Naive thymus-derived CD4-positive, alpha-beta T cell (primary cell): ENCODE measurements around the gene SNX24. TPM values are rescaled to one million over a fixed set of nuclear protein-coding genes. Genes with fewer than 3 reads are reported as not detected.

Source experiments
- ATAC-seq: fragments of 150-1000 bp; cut with Tn5 transposase; 2 replicates; pipeline ENCODE4 v1.10.0; 2021; ENCODE audit warnings: mild to moderate bottlenecking, moderate library complexity
- CTCF ChIA-PET: fragments of 350-600 bp; sonication (Branson Sonifier 250); formaldehyde crosslinking; loops from one replicate; lab custom pipeline; 2021; ENCODE audit warnings: antibody characterized with exemption; lab: Charles Lee
- POLR2A ChIA-PET: fragments of 350-600 bp; sonication (Branson Sonifier 250); formaldehyde crosslinking; loops from one replicate; lab custom pipeline; 2021; ENCODE audit warnings: antibody characterized with exemption, inconsistent platforms; lab: Charles Lee
- DNase-seq, 9 donors: peaks; one replicate each; pipeline versions ENCODE4 v3.0.0 to v3.0.0-alpha.2; 2020 to 2022; ENCODE audit warnings: mixed read lengths in 1 of 9
- H3K27ac ChIP-seq: one replicate; pipeline ENCODE4 v1.7.0; 2013; ENCODE audit warnings: mild to moderate bottlenecking, low read depth, low read length, moderate library complexity
- H3K27me3 ChIP-seq, 2 donors: one replicate each; pipeline ENCODE4 v1.7.0; 2013; ENCODE audit warnings: low read length in 2 of 2, mild to moderate bottlenecking in 2 of 2, moderate library complexity in 2 of 2; ENCODE audit not compliant: control insufficient read depth in 2 of 2, insufficient read depth in 2 of 2
- H3K36me3 ChIP-seq, 3 experiments: 1 replicate in 2 of 3; 2 replicates in 1 of 3; pipeline ENCODE4 v1.7.0; 2013; ENCODE audit warnings: low read length in 3 of 3, mild to moderate bottlenecking in 3 of 3, moderate library complexity in 1 of 3; ENCODE audit not compliant: insufficient read depth in 3 of 3, control insufficient read depth in 2 of 3
- H3K4me1 ChIP-seq, 2 donors: one replicate each; pipeline ENCODE4 v1.7.0; 2013; ENCODE audit warnings: low read length in 2 of 2, mild to moderate bottlenecking in 2 of 2, moderate library complexity in 1 of 2; ENCODE audit not compliant: control insufficient read depth in 2 of 2, insufficient read depth in 2 of 2
- H3K4me3 ChIP-seq: 2 replicates; pipeline ENCODE4 v1.7.0; 2013; ENCODE audit warnings: mild to moderate bottlenecking, low read length
- H3K9me3 ChIP-seq, 3 experiments: 1 replicate in 2 of 3; 2 replicates in 1 of 3; pipeline ENCODE4 v1.7.0; 2013; ENCODE audit warnings: low read length in 3 of 3; ENCODE audit not compliant: control insufficient read depth in 2 of 3
- H3K27ac Mint-ChIP-seq, 9 donors: one replicate each; pipeline ENCODE4 v1.8.0; 2020 to 2022; ENCODE audit warnings: mixed read lengths in 9 of 9, mild to moderate bottlenecking in 8 of 9, moderate library complexity in 5 of 9, inconsistent platforms in 2 of 9
- H3K27me3 Mint-ChIP-seq, 5 donors: one replicate each; pipeline ENCODE4 v1.8.0; 2021 to 2022; ENCODE audit warnings: mixed read lengths in 5 of 5, mild to moderate bottlenecking in 1 of 5
- H3K36me3 Mint-ChIP-seq, 5 donors: one replicate each; pipeline ENCODE4 v1.8.0; 2020 to 2022; ENCODE audit warnings: mixed read lengths in 5 of 5, mild to moderate bottlenecking in 3 of 5, inconsistent platforms in 1 of 5
- H3K4me1 Mint-ChIP-seq, 7 donors: one replicate each; pipeline ENCODE4 v1.8.0; 2020 to 2022; ENCODE audit warnings: mixed read lengths in 7 of 7, mild to moderate bottlenecking in 3 of 7, inconsistent platforms in 1 of 7
- H3K4me3 Mint-ChIP-seq, 10 donors: one replicate each; pipeline ENCODE4 v1.8.0; 2020 to 2022; ENCODE audit warnings: mild to moderate bottlenecking in 10 of 10, mixed read lengths in 10 of 10, moderate library complexity in 6 of 10, inconsistent platforms in 2 of 10
- H3K9me3 Mint-ChIP-seq, 11 donors: one replicate each; pipeline ENCODE4 v1.8.0; 2020 to 2022; ENCODE audit warnings: mixed read lengths in 11 of 11, mild to moderate bottlenecking in 4 of 11, inconsistent platforms in 1 of 11, moderate library complexity in 1 of 11
- intact Hi-C, 2 donors: fragments of 100-400 bp; cut with micrococcal nuclease; formaldehyde crosslinking; loops; one replicate each; pipeline ENCODE4 v1.15.1; 2023
- polyA plus RNA-seq, 2 donors: library from polyadenylated mRNA; unstranded; fragments of 300-500 nt; fragmentation: Illumina TruSeq; gene quantifications; one replicate each; pipeline ENCODE4 v1.2.3, GENCODE V29; 2021
- total RNA-seq, 6 experiments: library from RNA in 5 of 6; stranded (reverse) in 5 of 6; gene quantifications; 1 replicate in 5 of 6; 2 replicates in 1 of 6; pipeline ENCODE4 v1.2.3 and lab custom pipeline; 2021 to 2026

The SNX24 gene
- total and polyA plus RNA-seq, 7 experiments from 2014 or later: 1.2 to 3.5 (median 2.1) TPM

GRCh38 chr5:122863721-122864120 is 18.3 kb downstream of the SNX24 start:
- ATAC-seq (no peak), DNase-seq (no peak)
- Mint-ChIP-seq H3K9me3 (peaks cover 0 to 3% (median 0%) of the 10 kb centered on the region in 11 donors), H3K4me3 (no peak overlapping the region), H3K27me3 (peaks cover 0 to 11% (median 0%) of the 10 kb centered on the region in 5 donors), H3K27ac (no peak overlapping the region), H3K4me1 (no peaks in the 10 kb centered on the region), H3K36me3 (peaks cover 0 to 4% (median 0%) of the 10 kb centered on the region in 5 donors)
- Histone ChIP-seq H3K4me1 (no peaks in the 10 kb centered on the region), H3K27ac (no peak overlapping the region), H3K27me3 (no peaks in the 10 kb centered on the region), H3K9me3 (no peaks in the 10 kb centered on the region), H3K36me3 (no peaks in the 10 kb centered on the region), H3K4me3 (no peak overlapping the region)
- intact Hi-C loops: no loop called here
- POLR2A ChIA-PET: no interaction called here
- CTCF ChIA-PET: no interaction called here

- no peak overlapping the region for H3K4me3 ChIP-seq
- H3K27ac ChIP-seq: no peak overlapping the region
- H3K9me3 ChIP-seq: no peaks in the 10 kb centered on the region
- no peaks in the 10 kb centered on the region for H3K4me1 ChIP-seq
- Mint-ChIP-seq H3K36me3 (peaks cover 0 to 4% (median 0%) of the 10 kb centered on the region in 5 donors), H3K4me1 (no peaks in the 10 kb centered on the region), H3K9me3 (peaks cover 0 to 3% (median 0%) of the 10 kb centered on the region in 11 donors), H3K27ac (no peak overlapping the region), H3K4me3 (no peak overlapping the region), H3K27me3 (peaks cover 0 to 11% (median 0%) of the 10 kb centered on the region in 5 donors)
- intact Hi-C loops: no loop called here
- no peaks in the 10 kb centered on the region for H3K27me3 ChIP-seq
- no peaks in the 10 kb centered on the region for H3K36me3 ChIP-seq
- ChIA-PET CTCF (no interaction called here), POLR2A (no interaction called here)
- no peak for ATAC-seq
- no peak for DNase-seq
Measured at GRCh38 chr5:122864400-122864799, 19.0 kb downstream of the SNX24 start.

- H3K9me3 ChIP-seq: no peaks in the 10 kb centered on the region
- DNase-seq: no peak
- ChIA-PET CTCF (no interaction called here), POLR2A (no interaction called here)
- H3K27me3 ChIP-seq: no peaks in the 10 kb centered on the region
- no peaks in the 10 kb centered on the region for H3K36me3 ChIP-seq
- ATAC-seq: no peak
- Mint-ChIP-seq H3K9me3 (peaks cover 0 to 3% (median 0%) of the 10 kb centered on the region in 11 donors), H3K27me3 (peaks cover 0 to 9% (median 0%) of the 10 kb centered on the region in 5 donors), H3K4me3 (no peak overlapping the region), H3K27ac (no peak overlapping the region), H3K36me3 (peaks cover 0 to 4% (median 0%) of the 10 kb centered on the region in 5 donors), H3K4me1 (no peaks in the 10 kb centered on the region)
- H3K27ac ChIP-seq: no peak overlapping the region
- intact Hi-C loops: no loop called here
- H3K4me3 ChIP-seq: no peak overlapping the region
- no peaks in the 10 kb centered on the region for H3K4me1 ChIP-seq
Measured at GRCh38 chr5:122864842-122865241, 19.4 kb downstream of the SNX24 start.

GRCh38 chr5:122870219-122870856 is 24.9 kb downstream of the SNX24 start:
- no peaks in the 10 kb centered on the region for H3K27me3 Mint-ChIP-seq
- Histone ChIP-seq H3K4me1 (no peaks in the 10 kb centered on the region), H3K27me3 (no peaks in the 10 kb centered on the region), H3K4me3 (no peak overlapping the region), H3K36me3 (no peaks in the 10 kb centered on the region), H3K27ac (no peak overlapping the region), H3K9me3 (no peaks in the 10 kb centered on the region)
- DNase-seq (no peak), ATAC-seq (no peak)
- ChIA-PET CTCF (no interaction called here), POLR2A (no interaction called here)
- intact Hi-C loops: no loop called here
- no peaks in the 10 kb centered on the region for H3K9me3 Mint-ChIP-seq
- peaks cover 0 to 3% (median 0%) of the 10 kb centered on the region in 5 donors for H3K36me3 Mint-ChIP-seq
- no peaks in the 10 kb centered on the region for H3K4me1 Mint-ChIP-seq
- no peak overlapping the region for H3K27ac Mint-ChIP-seq
- H3K4me3 Mint-ChIP-seq: no peak overlapping the region

- H3K27ac ChIP-seq: no peak overlapping the region
- H3K9me3 Mint-ChIP-seq: no peaks in the 10 kb centered on the region
- ATAC-seq (no peak), DNase-seq (no peak)
- no peaks in the 10 kb centered on the region for H3K36me3 ChIP-seq
- H3K4me3 Mint-ChIP-seq: no peak overlapping the region
- H3K9me3 ChIP-seq: no peaks in the 10 kb centered on the region
- intact Hi-C loops: no loop called here
- H3K4me1 ChIP-seq: no peaks in the 10 kb centered on the region
- no peaks in the 10 kb centered on the region for H3K27me3 ChIP-seq
- peaks cover 0 to 1% (median 0%) of the 10 kb centered on the region in 7 donors for H3K4me1 Mint-ChIP-seq
- no peak overlapping the region for H3K4me3 ChIP-seq
- peaks cover 0 to 3% (median 0%) of the 10 kb centered on the region in 5 donors for H3K36me3 Mint-ChIP-seq
- CTCF ChIA-PET: no interaction called here
- no peak overlapping the region for H3K27ac Mint-ChIP-seq
- H3K27me3 Mint-ChIP-seq: no peaks in the 10 kb centered on the region
- POLR2A ChIA-PET: interaction anchor here (0.8 kb wide), 1 partner anchor 1865 kb away, joined by 3 read pairs; no protein-coding TSS in a partner anchor
Measured at GRCh38 chr5:122871661-122872060, 26.2 kb downstream of the SNX24 start.

- H3K4me3 Mint-ChIP-seq: no peak overlapping the region
- peaks cover 0 to 2% (median 0%) of the 10 kb centered on the region in 5 donors for H3K27me3 Mint-ChIP-seq
- peaks cover 0 to 2% (median 0%) of the 10 kb centered on the region in 11 donors for H3K9me3 Mint-ChIP-seq
- no peaks in the 10 kb centered on the region for H3K27me3 ChIP-seq
- no peak overlapping the region for H3K27ac Mint-ChIP-seq
- DNase-seq (no peak), ATAC-seq (no peak)
- ChIA-PET POLR2A (no interaction called here), CTCF (no interaction called here)
- peaks cover 0 to 5% (median 0%) of the 10 kb centered on the region in 5 donors for H3K36me3 Mint-ChIP-seq
- H3K4me3 ChIP-seq: no peak overlapping the region
- H3K4me1 Mint-ChIP-seq: peaks cover 0 to 7% (median 0%) of the 10 kb centered on the region in 7 donors
- intact Hi-C loops: no loop called here
- no peaks in the 10 kb centered on the region for H3K9me3 ChIP-seq
- no peaks in the 10 kb centered on the region for H3K4me1 ChIP-seq
- H3K36me3 ChIP-seq: no peaks in the 10 kb centered on the region
- no peak overlapping the region for H3K27ac ChIP-seq
Measured at GRCh38 chr5:122874179-122874875, 28.9 kb downstream of the SNX24 start.
